ENCODE data around the gene CFAP157.

The CFAP157 gene

GRCh38 chr9:127706836-127707241 lies at the start of gene CFAP157:
TSS of gene CFAP157 (plus strand) at chr9:127706988. CDS start at chr9:127707032, 44 bp downstream.
- DNase-seq, result no peak

GRCh38 chr9:127658428-127658827 lies 48.4 kb upstream of the CFAP157 start:
- no peak for DNase-seq

GRCh38 chr9:127660886-127661741 lies 45.7 kb upstream of the CFAP157 start:
- no peak for DNase-seq

GRCh38 chr9:127662617-127663016 lies 44.2 kb upstream of the CFAP157 start:
- no peak for DNase-seq

GRCh38 chr9:127664324-127664677 lies 42.5 kb upstream of the CFAP157 start:
- no peak for DNase-seq

- DNase-seq, result no peak
These were observed 41.9 kb upstream of the CFAP157 start for GRCh38 chr9:127664678-127665507.

GRCh38 chr9:127667127-127667844 lies 39.5 kb upstream of the CFAP157 start:
- DNase-seq, result no peak

- DNase-seq, result no peak
These were observed 38.9 kb upstream of the CFAP157 start for GRCh38 chr9:127667906-127668305.

GRCh38 chr9:127673234-127673633 lies 33.6 kb upstream of the CFAP157 start:
- DNase-seq, result no peak

- DNase-seq, result no peak
These were observed 30.1 kb upstream of the CFAP157 start for GRCh38 chr9:127676638-127677037.

GRCh38 chr9:127679506-127679905 lies 27.3 kb upstream of the CFAP157 start:
- DNase-seq, result no peak

GRCh38 chr9:127680226-127680625 lies 26.6 kb upstream of the CFAP157 start:
- DNase-seq, result no peak

GRCh38 chr9:127680846-127681245 lies 25.9 kb upstream of the CFAP157 start:
- no peak for DNase-seq

- no peak for DNase-seq
These were observed 24.2 kb upstream of the CFAP157 start for GRCh38 chr9:127682351-127683136.

GRCh38 chr9:127683723-127684122 lies 23.1 kb upstream of the CFAP157 start:
- DNase-seq, result no peak

GRCh38 chr9:127684576-127684975 lies 22.2 kb upstream of the CFAP157 start:
- no peak for DNase-seq

GRCh38 chr9:127686461-127687393 lies 20.1 kb upstream of the CFAP157 start:
- no peak for DNase-seq

GRCh38 chr9:127689329-127690000 lies 17.3 kb upstream of the CFAP157 start:
- no peak for DNase-seq

- DNase-seq, result no peak
These were observed 16.1 kb upstream of the CFAP157 start for GRCh38 chr9:127690735-127691134.

GRCh38 chr9:127692071-127692470 lies 14.7 kb upstream of the CFAP157 start:
- no peak for DNase-seq

GRCh38 chr9:127693143-127693542 lies 13.6 kb upstream of the CFAP157 start:
- DNase-seq, result no peak
